GM21576 (cell line): Measurements from ENCODE around the gene EMX1.
"Not testable (repeated sequence)": the region's sequence is repeated elsewhere in the genome, so short reads cannot be mapped to it uniquely, and the experiment has no call there.

Experiments
- ATAC-seq: cut with Tn5 transposase; IDR thresholded peaks from one replicate; pipeline ENCODE4 v1.9.1; 2021; ENCODE audit warnings: mild to moderate bottlenecking, moderate library complexity; ENCODE audit not compliant: unreplicated experiment

Gene EMX1

GRCh38 chr2:72900191-72900825 lies 17.0 kb upstream of the EMX1 start:
- no peak for ATAC-seq

DNA sequence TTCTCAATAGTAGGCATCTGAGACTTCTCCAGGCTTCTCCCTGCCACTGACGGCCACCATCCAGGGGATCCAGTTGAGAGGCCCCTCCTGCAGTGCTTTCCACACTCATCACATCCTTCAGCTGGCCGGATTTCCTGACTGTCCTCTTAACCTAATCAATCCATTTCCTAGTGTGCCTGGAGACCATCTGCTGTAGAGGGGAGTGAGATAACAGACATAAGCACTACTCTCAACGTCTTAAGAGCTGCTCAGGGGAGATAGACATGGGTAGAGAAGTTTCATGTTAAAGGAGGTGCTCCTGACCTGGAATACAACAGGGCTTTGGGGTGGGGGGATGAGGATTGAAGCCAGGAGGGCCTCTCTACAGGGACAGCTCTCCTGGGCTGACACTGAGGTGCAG lies 15.9 kb upstream of the EMX1 start:
- ATAC-seq: no peak

DNA sequence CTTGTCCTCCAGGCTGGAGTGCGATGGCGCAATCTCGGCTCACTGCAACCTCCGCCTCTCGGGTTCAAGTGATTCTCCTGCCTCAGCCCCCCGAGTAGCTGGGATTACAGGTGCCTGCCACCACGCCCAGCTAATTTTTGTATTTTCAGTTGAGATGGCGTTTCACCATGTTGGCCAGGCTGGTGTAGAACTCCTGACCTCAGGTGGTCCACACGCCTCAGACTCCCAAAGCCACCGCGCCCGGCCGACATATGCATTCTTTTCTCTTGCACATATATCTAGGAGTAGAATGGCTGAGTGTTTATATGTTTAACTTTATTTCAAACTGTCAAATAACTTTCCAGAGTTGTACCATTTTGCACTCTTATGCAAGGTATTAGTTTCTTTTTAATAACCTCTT lies 9.9 kb upstream of the EMX1 start:
- ATAC-seq: not testable (repeated sequence)

DNA sequence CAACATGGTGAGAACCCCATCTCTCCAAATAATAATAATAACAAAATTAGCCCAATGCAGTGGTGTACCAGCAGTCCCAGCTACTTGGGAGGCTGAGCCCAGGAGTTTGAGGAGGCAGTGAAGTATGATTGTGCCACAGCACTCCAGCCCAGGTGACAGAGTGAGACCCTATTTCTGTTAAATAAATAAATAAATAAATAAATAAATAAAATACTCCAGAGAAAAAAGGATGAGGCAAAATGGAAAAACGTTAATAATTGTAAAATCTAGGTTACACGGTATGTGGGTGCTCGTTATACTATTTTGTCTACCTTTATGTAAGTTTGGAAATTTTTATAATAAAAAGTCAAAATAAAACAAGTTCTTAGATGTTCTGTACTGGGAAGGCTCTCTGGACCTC lies 8.6 kb upstream of the EMX1 start:
- no peak for ATAC-seq

- ATAC-seq: no peak
Measured at GRCh38 chr2:72911256-72911655, 6.1 kb upstream of the EMX1 start.

- ATAC-seq: no peak
Measured at GRCh38 chr2:72913486-72914205, 3.7 kb upstream of the EMX1 start.

GRCh38 chr2:72914206-72914559 lies 3.1 kb upstream of the EMX1 start:
- no peak for ATAC-seq

DNA sequence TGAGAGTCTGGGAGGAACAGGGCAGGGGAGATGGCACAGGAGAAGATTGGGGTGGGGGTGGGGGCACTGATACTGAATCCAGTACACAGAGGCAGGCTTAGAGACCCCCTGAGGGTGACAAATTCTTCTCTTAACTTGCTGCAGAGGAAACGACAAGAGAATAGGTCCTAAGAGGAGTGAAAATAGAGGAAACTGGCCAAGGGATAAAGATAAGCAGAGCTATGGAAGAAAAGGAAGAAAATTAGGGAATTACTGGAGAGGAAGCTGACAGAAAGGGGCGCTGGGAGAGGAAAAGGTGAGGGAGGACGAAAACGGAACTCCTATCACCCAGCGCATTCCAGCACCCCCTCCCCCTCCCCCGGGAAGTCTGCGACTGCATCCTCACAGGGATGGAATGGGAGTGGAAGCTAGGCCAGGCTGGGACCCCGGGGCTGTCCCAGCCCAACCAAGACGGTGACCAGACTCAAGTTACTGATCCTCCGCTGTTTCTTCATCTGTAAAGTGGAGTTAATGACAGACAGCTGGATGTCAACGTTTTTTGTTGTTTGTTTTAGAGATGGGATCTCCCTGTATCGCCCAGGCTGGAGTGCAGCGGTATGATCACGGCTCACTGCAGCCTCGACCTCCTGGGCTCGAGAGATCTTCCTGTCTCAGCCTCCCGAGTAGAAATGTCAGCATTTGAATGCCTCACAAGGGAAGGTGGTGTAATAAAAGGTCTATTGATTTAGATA lies 2.6 kb upstream of the EMX1 start:
- ATAC-seq: no peak

- no peak for ATAC-seq
Measured at GRCh38 chr2:72915320-72915906, 1.9 kb upstream of the EMX1 start.

- no peak for ATAC-seq
Measured at GRCh38 chr2:72915907-72916742, 1.2 kb upstream of the EMX1 start.

DNA sequence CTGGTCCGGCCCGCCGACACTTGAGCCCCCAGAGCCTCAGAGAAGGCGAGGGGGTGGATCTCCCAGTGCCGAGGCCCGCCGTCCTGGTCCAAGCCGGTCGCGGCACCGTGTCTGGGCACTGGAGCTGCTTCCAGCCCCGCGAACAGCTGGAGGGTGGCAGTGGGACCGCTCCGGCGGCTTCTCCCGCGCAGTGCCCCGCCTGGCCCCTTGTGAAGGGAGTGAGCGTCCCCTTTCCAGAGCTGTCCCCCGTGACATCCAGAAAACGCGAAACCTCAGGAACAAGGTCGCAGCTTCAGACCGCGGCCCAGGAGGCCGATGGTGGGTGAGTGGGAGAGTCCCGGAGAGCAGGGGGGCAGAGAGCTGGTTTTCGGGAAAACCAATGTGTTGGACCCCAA lies 579 bp upstream of the EMX1 start:
- no peak for ATAC-seq

DNA sequence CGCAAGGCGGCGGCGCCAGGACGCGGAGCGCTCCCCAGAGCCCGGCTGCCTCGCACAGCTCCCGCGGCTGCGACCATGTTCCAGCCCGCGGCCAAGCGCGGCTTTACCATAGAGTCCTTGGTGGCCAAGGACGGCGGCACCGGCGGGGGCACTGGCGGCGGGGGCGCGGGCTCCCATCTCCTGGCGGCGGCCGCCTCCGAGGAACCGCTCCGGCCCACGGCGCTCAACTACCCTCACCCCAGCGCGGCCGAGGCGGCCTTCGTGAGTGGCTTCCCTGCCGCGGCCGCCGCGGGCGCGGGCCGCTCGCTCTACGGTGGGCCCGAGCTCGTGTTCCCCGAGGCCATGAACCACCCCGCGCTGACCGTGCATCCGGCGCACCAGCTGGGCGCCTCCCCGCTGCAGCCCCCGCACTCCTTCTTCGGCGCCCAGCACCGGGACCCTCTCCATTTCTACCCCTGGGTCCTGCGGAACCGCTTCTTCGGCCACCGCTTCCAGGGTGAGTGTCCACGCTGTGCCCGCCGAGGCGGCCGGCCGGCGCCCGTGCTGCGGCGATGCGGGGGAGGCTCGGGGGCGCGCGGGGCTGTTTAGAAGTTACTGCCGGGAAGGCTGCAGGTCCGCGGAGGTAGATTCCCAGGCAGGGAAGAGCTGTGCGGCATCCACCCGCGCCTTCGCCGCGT lies 696 bp downstream of the EMX1 start:
- no peak for ATAC-seq

DNA sequence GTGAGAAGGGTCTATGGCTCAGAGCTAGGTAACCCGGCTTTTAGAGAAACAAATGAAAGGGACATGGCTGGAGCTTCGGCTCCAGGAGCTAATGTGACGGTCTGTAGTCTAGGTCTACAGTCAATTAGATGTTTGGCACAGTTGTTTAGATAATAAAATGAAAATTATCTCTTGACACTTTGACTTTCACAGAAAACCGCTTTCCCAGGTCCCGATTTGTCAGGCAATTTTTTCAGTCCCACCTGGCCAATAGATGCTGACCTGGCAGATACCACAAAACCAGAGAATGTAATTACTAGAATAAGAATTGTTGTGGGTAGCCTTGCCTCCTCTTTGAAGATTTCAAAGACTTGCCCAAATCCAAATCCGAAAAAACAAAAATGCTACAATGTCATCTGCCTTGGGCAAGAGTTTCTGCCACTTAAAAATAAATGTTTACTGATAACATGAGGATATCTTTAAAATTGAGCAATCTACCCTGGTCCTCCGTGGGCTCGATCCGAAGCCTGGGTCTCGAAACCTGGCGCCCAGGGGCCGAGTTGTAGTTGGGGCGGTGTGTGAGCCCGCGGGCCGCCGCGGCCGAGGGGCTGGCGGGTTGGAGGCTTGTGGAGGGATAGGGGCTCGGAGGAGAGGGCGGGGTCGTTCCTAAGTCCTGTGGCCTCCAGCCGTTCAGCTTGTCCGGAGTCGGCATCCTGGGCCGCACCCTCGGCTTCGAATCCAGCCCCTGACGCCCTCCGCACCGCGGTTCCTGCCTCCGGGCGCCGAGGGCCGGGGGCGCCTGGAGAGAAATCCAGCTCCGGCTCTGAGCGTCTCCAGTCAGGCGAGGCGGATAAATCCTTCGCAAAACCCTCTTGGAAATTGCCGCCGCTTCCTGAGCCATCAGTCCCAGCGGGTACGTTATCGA lies 2.3 kb downstream of the EMX1 start:
- ATAC-seq: no peak

DNA sequence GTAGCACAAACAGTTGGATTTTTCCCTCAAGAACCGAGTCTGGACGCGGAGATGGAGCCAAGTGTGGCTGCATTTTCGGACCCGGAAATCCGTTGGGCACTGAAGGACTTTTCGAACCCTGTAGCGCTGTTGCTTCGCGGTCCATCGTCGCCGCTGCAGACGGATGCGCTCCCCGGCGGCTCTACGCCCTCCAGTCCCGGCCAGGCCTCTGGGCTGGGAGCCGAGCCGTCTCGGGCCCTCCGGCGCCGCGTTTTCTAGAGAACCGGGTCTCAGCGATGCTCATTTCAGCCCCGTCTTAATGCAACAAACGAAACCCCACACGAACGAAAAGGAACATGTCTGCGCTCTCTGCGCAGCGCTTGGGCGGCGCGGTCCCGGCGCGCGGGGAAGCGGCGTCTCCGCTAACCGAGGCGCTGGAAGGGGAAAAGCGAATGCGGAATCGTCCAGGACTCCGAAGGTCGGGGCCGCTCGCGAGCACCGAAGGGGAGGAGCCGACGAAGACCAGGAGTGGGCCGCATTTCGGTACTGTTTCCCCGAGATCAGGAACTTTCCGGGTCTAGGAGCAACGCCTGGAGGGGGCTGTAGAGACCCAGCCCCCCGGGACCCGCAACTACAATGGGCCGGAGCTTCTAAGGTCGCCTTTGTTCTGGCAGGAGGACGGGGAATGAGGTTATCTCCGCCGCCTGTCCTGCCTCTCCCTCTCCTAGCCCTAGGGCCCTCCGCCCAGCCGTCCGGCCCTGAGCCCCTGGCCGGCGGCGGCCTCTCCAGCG lies 3.2 kb downstream of the EMX1 start:
- ATAC-seq: no peak

DNA sequence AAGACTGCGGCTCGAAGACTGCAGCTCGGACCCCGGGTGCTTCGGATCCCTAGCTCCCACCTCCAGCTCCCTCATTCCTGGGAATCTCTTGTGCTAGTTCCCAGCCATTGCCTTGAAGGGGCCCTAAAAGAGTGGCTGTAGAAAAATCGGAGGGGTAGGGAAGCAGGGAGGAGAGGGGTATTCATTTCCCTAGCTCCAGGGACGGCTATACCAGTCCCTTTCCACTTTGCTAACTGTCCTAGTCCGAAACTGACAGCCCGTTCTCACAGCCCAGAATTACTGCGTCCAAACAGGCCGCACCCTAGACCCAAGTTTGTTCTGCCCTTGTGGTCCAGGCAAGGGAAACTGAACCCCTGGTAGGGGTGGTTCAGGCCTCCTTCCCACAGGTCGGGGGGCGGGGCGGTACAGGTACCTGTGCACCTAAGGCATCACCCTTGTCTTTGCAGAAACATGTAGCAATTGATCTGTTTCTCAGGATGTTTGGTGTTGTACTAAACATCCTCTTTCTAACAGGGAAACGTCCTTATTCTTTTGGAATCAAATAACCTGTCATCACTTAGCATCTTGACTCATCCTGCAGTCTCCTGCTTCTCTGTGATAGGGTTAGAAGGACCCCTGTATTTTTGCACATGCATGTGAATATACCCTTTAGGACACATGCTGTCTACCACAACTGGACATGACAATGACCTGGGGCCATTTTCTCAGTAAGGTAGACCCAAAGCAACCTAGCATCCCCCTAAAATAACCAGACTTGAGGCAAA lies 4.0 kb downstream of the EMX1 start:
- no peak for ATAC-seq

GRCh38 chr2:72921853-72922252 lies 4.5 kb downstream of the EMX1 start:
- no peak for ATAC-seq

- no peak for ATAC-seq
Measured at GRCh38 chr2:72923833-72924352, 6.6 kb downstream of the EMX1 start.
